GM19035 (cell line): ENCODE data around the gene WDR82.

ENCODE experiments used
- ATAC-seq: cut with Tn5 transposase; IDR thresholded peaks from one replicate; pipeline ENCODE4 v1.9.1; 2021; ENCODE audit not compliant: unreplicated experiment

The WDR82 gene

GRCh38 chr3:52257911-52258310, 20.5 kb downstream of the WDR82 start:
- no peak for ATAC-seq

DNA sequence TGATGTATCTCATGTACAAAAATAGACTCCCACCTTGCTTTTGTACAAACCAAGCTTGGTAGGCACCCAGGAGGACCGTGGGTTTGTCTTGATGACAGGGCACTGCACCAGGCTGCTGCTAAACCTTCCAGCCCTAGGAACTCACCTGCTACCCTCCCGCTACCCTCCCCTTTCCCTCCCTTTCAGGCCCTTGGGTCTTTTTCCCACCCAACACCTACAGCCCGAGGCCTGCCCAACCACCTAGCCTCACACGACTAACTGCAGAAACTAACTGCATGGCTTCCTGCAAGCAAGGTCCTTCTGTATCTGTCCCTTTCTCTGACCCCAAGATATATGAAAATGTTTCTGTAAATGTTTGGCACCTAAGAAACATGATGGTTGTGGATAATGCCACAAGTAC, 21.8 kb downstream of the WDR82 start:
- no peak for ATAC-seq

- ATAC-seq = no peak
These were observed 22.3 kb downstream of the WDR82 start for GRCh38 chr3:52256159-52256558.

DNA sequence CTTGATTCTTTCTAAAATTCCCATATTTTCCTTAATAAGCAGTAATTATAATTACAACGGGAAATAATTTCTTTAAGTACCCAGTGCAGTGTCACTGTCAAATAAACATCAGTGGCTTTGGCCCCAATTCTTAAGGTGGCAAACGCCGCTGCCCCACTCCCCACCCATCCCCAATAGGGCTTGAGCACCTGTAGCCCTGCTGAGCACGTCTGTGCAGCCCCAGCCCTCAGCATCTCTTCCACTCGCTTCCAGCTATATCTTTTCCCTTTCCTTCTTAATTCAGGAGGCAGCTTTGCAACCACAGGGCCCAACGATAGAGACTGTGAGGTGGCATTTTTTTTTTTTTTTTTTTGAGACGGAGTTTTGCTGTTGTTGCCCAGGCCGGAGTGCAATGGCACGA, 23.8 kb downstream of the WDR82 start:
- ATAC-seq = no peak

GRCh38 chr3:52253314-52254304, 24.8 kb downstream of the WDR82 start:
- ATAC-seq = peak; percentile 92

- no peak for ATAC-seq
These were observed 28.3 kb downstream of the WDR82 start for GRCh38 chr3:52250122-52250521.

DNA sequence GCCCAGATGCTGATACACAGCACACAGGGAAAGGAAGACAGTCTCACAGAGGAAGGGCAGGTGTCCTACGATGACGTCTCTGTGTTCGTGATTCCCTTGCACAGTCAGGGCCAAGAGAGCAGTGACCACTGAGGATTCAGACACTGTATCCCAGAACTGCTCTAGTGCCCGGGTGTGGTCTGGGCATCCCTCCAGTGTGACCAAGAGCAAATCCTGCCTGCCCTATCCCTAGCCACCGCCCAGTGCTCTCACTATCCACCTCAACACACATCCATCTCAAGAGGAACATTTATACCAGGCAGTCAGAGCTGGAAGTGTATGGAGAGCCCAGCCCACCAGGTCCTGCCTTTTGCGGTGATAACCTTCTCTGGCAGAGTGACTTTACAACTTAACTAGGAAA, 28.8 kb downstream of the WDR82 start:
- no peak for ATAC-seq

- no peak for ATAC-seq
These were observed 29.5 kb downstream of the WDR82 start for GRCh38 chr3:52248816-52249547.

DNA sequence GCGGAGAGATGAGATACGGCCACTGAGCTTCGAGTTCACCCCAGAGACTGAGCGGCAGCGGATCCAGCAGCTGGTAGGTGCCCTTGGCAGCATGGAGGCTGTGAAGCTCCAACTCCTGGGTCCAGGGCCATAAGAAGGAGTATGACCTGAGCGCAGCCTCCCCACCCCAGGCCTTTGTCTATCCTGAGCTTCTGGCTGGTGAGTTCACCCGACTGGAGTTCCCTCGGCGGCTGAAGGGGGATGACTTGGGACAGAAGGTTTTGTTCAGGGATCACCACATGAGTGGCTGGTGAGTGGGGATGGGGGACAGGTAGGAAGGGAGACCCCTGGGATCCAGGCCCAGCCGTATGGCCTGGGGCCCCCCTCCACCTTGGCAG, 30.3 kb downstream of the WDR82 start:
- no peak for ATAC-seq

DNA sequence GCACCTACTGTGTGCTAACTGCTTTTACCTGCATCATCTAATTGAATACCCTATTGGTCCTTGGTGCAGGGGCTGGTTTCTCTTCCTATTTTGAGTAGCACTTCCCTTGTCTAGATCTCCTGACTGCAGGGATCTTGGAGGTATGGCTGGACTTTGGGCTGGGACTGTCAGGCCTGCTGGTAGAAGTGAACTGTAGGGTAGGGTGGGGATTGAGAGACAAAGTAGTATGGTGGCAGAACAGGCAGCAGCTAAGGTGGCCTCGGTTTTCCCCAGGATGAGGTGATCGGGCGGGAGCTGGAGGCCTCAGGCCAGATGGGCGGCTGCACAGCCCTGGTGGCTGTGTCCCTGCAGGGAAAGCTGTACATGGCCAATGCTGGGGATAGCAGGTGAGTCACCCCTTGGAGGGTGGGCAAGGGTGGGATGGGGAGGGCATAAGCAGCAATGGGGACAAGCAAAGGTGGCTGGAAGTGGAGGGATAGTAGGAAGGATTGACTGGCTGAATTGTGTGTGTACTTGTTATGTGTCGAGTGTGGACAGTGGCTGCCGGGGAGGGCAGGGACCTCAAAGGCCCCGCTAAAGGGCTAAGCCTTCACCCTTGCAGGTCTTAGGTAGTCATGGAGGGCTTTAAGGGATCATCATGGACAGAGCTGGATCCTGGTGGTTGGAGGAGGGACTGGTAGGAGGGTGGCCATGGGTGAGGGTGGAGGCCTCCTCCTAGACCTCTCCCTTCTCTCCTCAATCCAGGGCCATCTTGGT, 30.9 kb downstream of the WDR82 start:
- no peak for ATAC-seq

DNA sequence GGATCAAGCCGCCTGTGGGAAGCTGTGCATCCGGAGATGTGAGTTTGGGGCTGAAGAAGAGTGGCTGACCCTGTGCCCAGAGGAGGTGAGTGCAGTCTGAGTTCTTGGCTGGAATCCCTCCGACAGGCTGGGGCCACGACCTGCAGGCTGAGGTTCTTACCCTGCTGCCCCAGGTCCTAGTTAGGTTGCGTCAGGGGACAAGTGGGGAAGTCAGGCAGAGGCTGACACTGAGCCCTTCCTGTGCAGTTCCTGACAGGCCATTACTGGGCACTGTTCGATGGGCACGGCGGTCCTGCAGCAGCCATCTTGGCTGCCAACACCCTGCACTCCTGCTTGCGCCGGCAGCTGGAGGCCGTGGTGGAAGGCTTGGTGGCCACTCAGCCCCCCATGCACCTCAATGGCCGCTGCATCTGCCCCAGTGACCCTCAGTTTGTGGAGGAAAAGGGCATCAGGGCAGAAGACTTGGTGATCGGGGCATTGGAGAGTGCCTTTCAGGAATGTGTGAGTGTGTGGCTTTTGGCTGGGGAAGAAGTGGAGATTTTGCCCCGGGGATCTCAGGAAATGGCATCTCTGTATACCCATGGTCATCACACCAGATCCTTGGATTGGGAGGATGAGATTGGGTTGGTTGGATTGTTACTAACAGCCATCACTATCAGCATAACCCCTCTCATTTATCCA, 31.6 kb downstream of the WDR82 start:
- ATAC-seq = no peak

DNA sequence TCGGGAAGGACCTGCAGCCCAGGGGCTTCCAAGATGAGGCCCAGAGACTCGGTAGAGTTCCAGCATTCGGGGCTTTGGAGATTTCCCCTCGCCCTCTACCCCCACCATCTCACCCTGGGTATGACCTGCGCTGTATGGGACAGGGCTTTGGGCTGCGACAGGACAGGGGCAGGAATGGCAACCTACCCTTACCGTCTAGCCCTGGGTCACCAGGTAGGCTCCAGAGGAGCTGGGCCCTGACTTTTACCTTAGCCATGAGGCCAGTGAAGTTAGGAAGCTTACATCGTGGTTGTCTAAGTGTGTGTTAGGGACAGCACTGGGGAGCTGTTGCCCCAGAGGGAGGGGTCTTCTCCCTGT, 32.2 kb downstream of the WDR82 start:
- no peak for ATAC-seq

GRCh38 chr3:52245322-52246263, 32.9 kb downstream of the WDR82 start, which contains the start of gene PPM1M:
TSS of gene PPM1M (plus strand) at chr3:52245759. CDS start at chr3:52245825, 66 bp downstream.
- no peak for ATAC-seq

DNA sequence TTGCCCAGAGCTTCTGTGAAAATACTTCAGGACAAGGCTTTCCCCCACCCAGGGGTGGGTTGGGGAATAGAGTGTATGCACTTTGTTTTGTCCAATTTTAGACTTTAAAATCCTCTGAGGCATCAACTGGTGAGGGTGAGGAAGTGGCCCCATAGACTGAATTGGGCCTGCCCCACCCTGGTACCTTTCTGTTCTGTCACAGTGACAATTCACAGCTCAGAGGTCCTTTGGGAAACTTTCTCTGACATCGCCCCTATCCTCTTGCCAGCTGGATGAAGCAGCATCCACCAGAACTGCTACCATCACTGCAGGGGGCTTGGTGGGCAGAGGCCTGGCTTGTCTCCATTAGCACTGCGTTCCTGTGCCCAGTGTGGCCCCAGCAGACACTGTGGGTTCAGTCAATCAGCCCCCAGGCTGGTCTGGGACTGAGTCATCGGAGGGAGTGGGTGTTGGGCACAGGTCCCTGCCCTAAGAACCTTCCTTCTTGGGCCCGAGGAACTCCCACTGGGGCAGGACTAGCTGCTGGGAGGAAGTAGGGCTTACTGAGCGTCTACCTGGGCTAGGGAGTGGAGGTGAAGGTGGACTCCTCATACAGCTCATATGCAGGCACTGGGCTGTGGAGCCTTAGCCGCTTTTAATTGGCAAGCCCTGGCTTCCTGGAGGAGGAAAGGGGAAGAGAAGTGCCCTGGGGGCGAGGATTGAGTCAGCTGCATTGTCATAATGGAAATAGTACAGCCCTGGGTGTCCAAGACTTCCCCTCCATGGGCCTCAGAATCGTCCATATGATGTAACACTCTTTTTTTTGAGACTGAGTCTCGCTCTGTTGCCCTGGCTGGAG, 34.4 kb downstream of the WDR82 start:
- ATAC-seq = no peak

GRCh38 chr3:52242039-52242438, 36.4 kb downstream of the WDR82 start:
- ATAC-seq = no peak

GRCh38 chr3:52240886-52241370, 37.5 kb downstream of the WDR82 start:
- ATAC-seq = no peak

GRCh38 chr3:52240059-52240885, 38.2 kb downstream of the WDR82 start:
- ATAC-seq = no peak
